H9 (cell line): Measurements from ENCODE around the gene WDR73. TPM values are rescaled to one million over a fixed set of nuclear protein-coding genes. Genes with fewer than 3 reads are reported as not detected.
A peak's percentile ranks its signal among the peaks of the same experiment; 100 is the strongest.

ENCODE experiments used
- DNase-seq: peaks from one replicate; pipeline ENCODE4 v3.0.0-alpha.2; 2017
- H2AFZ ChIP-seq: one replicate; pipeline ENCODE4 v1.6.1; 2013; ENCODE audit warnings: mild to moderate bottlenecking, low read length, control low read depth, moderate library complexity
- H2AK5ac ChIP-seq: 2 replicates; pipeline ENCODE4 v1.6.1; 2013; ENCODE audit warnings: low read length, control low read depth, mixed read lengths; ENCODE audit not compliant: insufficient read length
- H2BK120ac ChIP-seq: one replicate; pipeline ENCODE4 v1.6.1; 2013; ENCODE audit warnings: low read depth, mild to moderate bottlenecking, low read length, control low read depth, inconsistent platforms; ENCODE audit not compliant: poor library complexity, severe bottlenecking
- H2BK12ac ChIP-seq: 2 replicates; pipeline ENCODE4 v1.6.1; 2013; ENCODE audit warnings: low read length, control low read depth, mixed read lengths, low read depth; ENCODE audit not compliant: insufficient read length
- H2BK15ac ChIP-seq: 2 replicates; pipeline ENCODE4 v1.6.1; 2013; ENCODE audit warnings: low read depth, low read length, control low read depth
- H2BK20ac ChIP-seq: one replicate; pipeline ENCODE4 v1.6.1; 2013; ENCODE audit warnings: low read depth, mild to moderate bottlenecking, low read length, control low read depth, inconsistent platforms; ENCODE audit not compliant: poor library complexity, severe bottlenecking
- H2BK5ac ChIP-seq: 2 replicates; pipeline ENCODE4 v1.6.1; 2013; ENCODE audit warnings: low read length, control low read depth, mixed read lengths; ENCODE audit not compliant: insufficient read length
- H3K14ac ChIP-seq: 2 replicates; pipeline ENCODE4 v1.6.1; 2013; ENCODE audit warnings: low read length, control low read depth; ENCODE audit not compliant: insufficient read depth
- H3K18ac ChIP-seq: 2 replicates; pipeline ENCODE4 v1.6.1; 2013; ENCODE audit warnings: low read depth, mild to moderate bottlenecking, mixed read lengths, low read length, control low read depth; ENCODE audit not compliant: insufficient read length
- H3K23ac ChIP-seq: 2 replicates; pipeline ENCODE4 v1.6.1; 2013; ENCODE audit warnings: low read length, control low read depth, mixed read lengths, low read depth; ENCODE audit not compliant: insufficient read length
- H3K23me2 ChIP-seq: 2 replicates; pipeline ENCODE4 v1.6.1; 2013; ENCODE audit warnings: low read depth, mild to moderate bottlenecking, mixed read lengths, low read length, control low read depth; ENCODE audit not compliant: insufficient read length, poor library complexity, severe bottlenecking
- H3K27ac ChIP-seq: 2 replicates; pipeline ENCODE4 v1.5.1; 2013; ENCODE audit warnings: low read length, control low read depth, mixed read lengths, low read depth; ENCODE audit not compliant: insufficient read length
- H3K27me3 ChIP-seq: 2 replicates; pipeline ENCODE4 v1.6.1; 2013; ENCODE audit warnings: low read length, control low read depth, inconsistent platforms; ENCODE audit not compliant: insufficient read depth
- H3K4ac ChIP-seq: 2 replicates; pipeline ENCODE4 v1.6.1; 2013; ENCODE audit warnings: low read depth, mild to moderate bottlenecking, control low read depth, inconsistent platforms, low read length, moderate library complexity
- H3K4me1 ChIP-seq: 2 replicates; pipeline ENCODE4 v1.6.1; 2013; ENCODE audit warnings: low read length, control low read depth, inconsistent platforms; ENCODE audit not compliant: insufficient read depth
- H3K4me2 ChIP-seq: 2 replicates; pipeline ENCODE4 v1.6.1; 2013; ENCODE audit warnings: low read length, control low read depth, mixed read lengths; ENCODE audit not compliant: insufficient read length, insufficient read depth
- H3K56ac ChIP-seq: 2 replicates; pipeline ENCODE4 v1.6.1; 2013; ENCODE audit warnings: low read depth, mild to moderate bottlenecking, mixed read lengths, low read length, control low read depth; ENCODE audit not compliant: insufficient read length
- H3K79me1 ChIP-seq: 2 replicates; pipeline ENCODE4 v1.6.1; 2013; ENCODE audit warnings: low read depth, mild to moderate bottlenecking, moderate library complexity, low read length, control low read depth, inconsistent platforms; ENCODE audit not compliant: insufficient read depth, poor library complexity, severe bottlenecking
- H3K79me2 ChIP-seq: 2 replicates; pipeline ENCODE4 v1.6.1; 2013; ENCODE audit warnings: low read length, control low read depth, inconsistent platforms; ENCODE audit not compliant: insufficient read depth
- H3K9ac ChIP-seq: 2 replicates; pipeline ENCODE4 v1.6.1; 2013; ENCODE audit warnings: low read length, control low read depth, mixed read lengths; ENCODE audit not compliant: insufficient read length; ENCODE audit errors: extremely low read depth
- H3K9me3 ChIP-seq: one replicate; pipeline ENCODE4 v1.6.1; 2013; ENCODE audit warnings: low read depth, low read length, inconsistent platforms; ENCODE audit not compliant: control insufficient read depth
- H3T11ph ChIP-seq: one replicate; pipeline ENCODE4 v1.6.1; 2013; ENCODE audit warnings: mild to moderate bottlenecking, low read length, control low read depth, inconsistent platforms
- H4K20me1 ChIP-seq: one replicate; pipeline ENCODE4 v1.6.1; 2013; ENCODE audit not compliant: control insufficient read depth, insufficient read length, insufficient read depth
- H4K5ac ChIP-seq: 2 replicates; pipeline ENCODE4 v1.6.1; 2013; ENCODE audit warnings: low read depth, mild to moderate bottlenecking, mixed read lengths, low read length, control low read depth; ENCODE audit not compliant: insufficient read length
- H4K8ac ChIP-seq: replicated peaks from 2 replicates; pipeline ENCODE4 v1.6.1; 2013; ENCODE audit warnings: low read length, control low read depth, mixed read lengths, low read depth; ENCODE audit not compliant: insufficient read length
- H4K91ac ChIP-seq: 2 replicates; pipeline ENCODE4 v1.6.1; 2013; ENCODE audit warnings: low read depth, mild to moderate bottlenecking, moderate library complexity, mixed read lengths, low read length, control low read depth; ENCODE audit not compliant: insufficient read length
- H3K27ac Mint-ChIP-seq, 3 experiments: 2 replicates in 2 of 3; 3 replicates in 1 of 3; pipeline ENCODE4 v1.8.0; 2020 to 2021; ENCODE audit warnings: mixed read lengths in 3 of 3, mild to moderate bottlenecking in 1 of 3, moderate library complexity in 1 of 3
- H3K27me3 Mint-ChIP-seq: 2 replicates; pipeline ENCODE4 v1.8.0; 2021; ENCODE audit warnings: low read depth, mild to moderate bottlenecking, moderate library complexity, mixed read lengths
- H3K36me3 Mint-ChIP-seq, 3 experiments: 2 replicates in 2 of 3; 3 replicates in 1 of 3; pipeline ENCODE4 v1.8.0; 2020 to 2021; ENCODE audit warnings: low read depth in 3 of 3, mixed read lengths in 3 of 3; ENCODE audit not compliant: insufficient read depth in 1 of 3
- H3K4me1 Mint-ChIP-seq, 2 experiments: 2 replicates each; pipeline ENCODE4 v1.8.0; 2020; ENCODE audit warnings: mixed read lengths in 2 of 2
- H3K4me3 Mint-ChIP-seq, 2 experiments: 2 replicates in 1 of 2; 3 replicates in 1 of 2; pipeline ENCODE4 v1.8.0; 2020 to 2021; ENCODE audit warnings: mild to moderate bottlenecking in 2 of 2, mixed read lengths in 2 of 2, moderate library complexity in 1 of 2
- H3K9me3 Mint-ChIP-seq, 2 experiments: 2 replicates in 1 of 2; 3 replicates in 1 of 2; pipeline ENCODE4 v1.8.0; 2020; ENCODE audit warnings: mild to moderate bottlenecking in 2 of 2, mixed read lengths in 2 of 2, moderate library complexity in 1 of 2
- WGBS: extraction: QIAGEN DNeasy Blood & Tissue Kit; methylation state at CpG from one replicate; pipeline ENCODE4 v1.1.7; 2013; ENCODE audit warnings: missing lambda C conversion rate, low lambda C conversion rate, mixed read lengths; ENCODE audit not compliant: insufficient read length; ENCODE audit errors: extremely low coverage; 5-methylcytosine and 5-hydroxymethylcytosine counted together
- total RNA-seq: library from RNA; stranded (reverse); gene quantifications from 2 replicates; pipeline ENCODE4 v1.2.1, GENCODE V29; 2021
- TF ChIP-seq, protein P1 (sequence below): fragments of 200-600 bp; sonication (generic); conservative IDR thresholded peaks from 3 replicates; pipeline ENCODE4 v1.8.0; 2021; ENCODE audit warnings: antibody characterized with exemption, mild to moderate bottlenecking

The WDR73 gene
- total RNA-seq, 1 experiment from 2014 or later = 41.6 TPM

GRCh38 chr15:84601555-84601838 lies 52.6 kb downstream of the WDR73 start:
- peaks cover 38% of the 10 kb centered on the region for H3K27me3 Mint-ChIP-seq
- Histone ChIP-seq H3K4me1 (peaks cover 15% of the 10 kb centered on the region), H3K79me2 (peaks cover 23% of the 10 kb centered on the region), H3K79me1 (no peaks in the 10 kb centered on the region), H2AK5ac (no peak overlapping the region), H3K18ac (no peak overlapping the region), H2BK5ac (no peak overlapping the region), H3K9ac (peak overlapping the region; percentile 44), H4K8ac (no peak overlapping the region), H3K4ac (no peak overlapping the region), H3K23me2 (peaks cover 7% of the 10 kb centered on the region), H2BK15ac (no peak overlapping the region), H2BK120ac (no peak overlapping the region), H3K23ac (no peak overlapping the region), H3K27ac (no peak overlapping the region), H4K20me1 (peaks cover 4% of the 10 kb centered on the region), H3K9me3 (no peaks in the 10 kb centered on the region), H2AFZ (no peak overlapping the region), H2BK12ac (no peak overlapping the region), H3K14ac (no peak overlapping the region), H3K4me2 (peak overlapping the region; percentile 78), H4K91ac (no peak overlapping the region), H3K27me3 (no peaks in the 10 kb centered on the region; the same call in 1 of the 2 replicates), H4K5ac (no peak overlapping the region), H3T11ph (no peak overlapping the region), H3K56ac (no peak overlapping the region), H2BK20ac (no peak overlapping the region)
- peak overlapping the region; percentile 86 to 96 for H3K4me3 Mint-ChIP-seq
- peaks cover 39% of the 10 kb centered on the region in 2 experiments for H3K4me1 Mint-ChIP-seq
- DNase-seq = no peak
- no CpG with 5 or more reads among the region's 6 CpGs for WGBS
- TF ChIP-seq, protein P1, sequence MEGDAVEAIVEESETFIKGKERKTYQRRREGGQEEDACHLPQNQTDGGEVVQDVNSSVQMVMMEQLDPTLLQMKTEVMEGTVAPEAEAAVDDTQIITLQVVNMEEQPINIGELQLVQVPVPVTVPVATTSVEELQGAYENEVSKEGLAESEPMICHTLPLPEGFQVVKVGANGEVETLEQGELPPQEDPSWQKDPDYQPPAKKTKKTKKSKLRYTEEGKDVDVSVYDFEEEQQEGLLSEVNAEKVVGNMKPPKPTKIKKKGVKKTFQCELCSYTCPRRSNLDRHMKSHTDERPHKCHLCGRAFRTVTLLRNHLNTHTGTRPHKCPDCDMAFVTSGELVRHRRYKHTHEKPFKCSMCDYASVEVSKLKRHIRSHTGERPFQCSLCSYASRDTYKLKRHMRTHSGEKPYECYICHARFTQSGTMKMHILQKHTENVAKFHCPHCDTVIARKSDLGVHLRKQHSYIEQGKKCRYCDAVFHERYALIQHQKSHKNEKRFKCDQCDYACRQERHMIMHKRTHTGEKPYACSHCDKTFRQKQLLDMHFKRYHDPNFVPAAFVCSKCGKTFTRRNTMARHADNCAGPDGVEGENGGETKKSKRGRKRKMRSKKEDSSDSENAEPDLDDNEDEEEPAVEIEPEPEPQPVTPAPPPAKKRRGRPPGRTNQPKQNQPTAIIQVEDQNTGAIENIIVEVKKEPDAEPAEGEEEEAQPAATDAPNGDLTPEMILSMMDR = no peak
- H3K9me3 Mint-ChIP-seq = peaks cover 0 to 3% of the 10 kb centered on the region in 2 experiments; a peak in 1 of 5 replicates
- peaks cover 25 to 28% (median 26%) of the 10 kb centered on the region in 3 experiments for H3K36me3 Mint-ChIP-seq
- H3K27ac Mint-ChIP-seq = peak overlapping the region in 2 of 3 experiments; percentile 73 to 95; a peak in 2 of 7 replicates
